Stimulated activated CD4-positive, alpha-beta T cell treated with anti-CD3 and anti-CD28 coated beads, Interleukin-12 subunit alpha, Interleukin-12 subunit beta, amount 100 ng/mL, for 4 hours (primary cell): ENCODE measurements around the gene RTEL1.

ENCODE experiments used
- DNase-seq: peaks from one replicate; pipeline ENCODE4 v3.0.0-alpha.2; 2020

The RTEL1 gene

GRCh38 chr20:63732118-63733095 is 74.3 kb downstream of the RTEL1 start:
- DNase-seq: no peak

- DNase-seq: no peak
Observed at GRCh38 chr20:63733117-63733516, 75.0 kb downstream of the RTEL1 start.

- no peak for DNase-seq
Observed at GRCh38 chr20:63733579-63734081, 75.5 kb downstream of the RTEL1 start.

- no peak for DNase-seq
Observed at GRCh38 chr20:63734111-63734945, 76.2 kb downstream of the RTEL1 start.

GRCh38 chr20:63734946-63735858 is 77.1 kb downstream of the RTEL1 start:
- DNase-seq: no peak

GRCh38 chr20:63735859-63736718 is 78.0 kb downstream of the RTEL1 start, which contains the start of gene LIME1:
LIME1 (plus strand) TSS chr20:63736664; CDS start chr20:63737550, 886 bp downstream.
- DNase-seq: peak; percentile 52

GRCh38 chr20:63736893-63737694 is 79.0 kb downstream of the RTEL1 start:
- no peak for DNase-seq

- no peak for DNase-seq
Observed at GRCh38 chr20:63737695-63737944, 79.5 kb downstream of the RTEL1 start.

- no peak for DNase-seq
Observed at GRCh38 chr20:63737945-63738686, 80.0 kb downstream of the RTEL1 start.

- no peak for DNase-seq
Observed at GRCh38 chr20:63738687-63739129, 80.6 kb downstream of the RTEL1 start.

- peak; percentile 67 for DNase-seq
Observed at GRCh38 chr20:63739130-63740069, 81.3 kb downstream of the RTEL1 start, which contains the start of gene SLC2A4RG. SLC2A4RG (plus strand) TSS chr20:63739776; CDS start chr20:63739913, 137 bp downstream.

GRCh38 chr20:63740070-63740626 is 82.0 kb downstream of the RTEL1 start:
- no peak for DNase-seq

- no peak for DNase-seq
Observed at GRCh38 chr20:63740627-63741353, 82.7 kb downstream of the RTEL1 start.

GRCh38 chr20:63741354-63741675 is 83.2 kb downstream of the RTEL1 start:
- no peak for DNase-seq

- no peak for DNase-seq
Observed at GRCh38 chr20:63741676-63742380, 83.7 kb downstream of the RTEL1 start.

GRCh38 chr20:63742381-63743024 is 84.4 kb downstream of the RTEL1 start:
- no peak for DNase-seq
